IPS-11a (cell line): ENCODE measurements around the gene GARIN5A.

Experiments used
- H3K4me3 ChIP-seq: one replicate; pipeline ENCODE4 v1.5.1; 2013; ENCODE audit warnings: low read depth, low read length, control low read depth

Gene GARIN5A

DNA sequence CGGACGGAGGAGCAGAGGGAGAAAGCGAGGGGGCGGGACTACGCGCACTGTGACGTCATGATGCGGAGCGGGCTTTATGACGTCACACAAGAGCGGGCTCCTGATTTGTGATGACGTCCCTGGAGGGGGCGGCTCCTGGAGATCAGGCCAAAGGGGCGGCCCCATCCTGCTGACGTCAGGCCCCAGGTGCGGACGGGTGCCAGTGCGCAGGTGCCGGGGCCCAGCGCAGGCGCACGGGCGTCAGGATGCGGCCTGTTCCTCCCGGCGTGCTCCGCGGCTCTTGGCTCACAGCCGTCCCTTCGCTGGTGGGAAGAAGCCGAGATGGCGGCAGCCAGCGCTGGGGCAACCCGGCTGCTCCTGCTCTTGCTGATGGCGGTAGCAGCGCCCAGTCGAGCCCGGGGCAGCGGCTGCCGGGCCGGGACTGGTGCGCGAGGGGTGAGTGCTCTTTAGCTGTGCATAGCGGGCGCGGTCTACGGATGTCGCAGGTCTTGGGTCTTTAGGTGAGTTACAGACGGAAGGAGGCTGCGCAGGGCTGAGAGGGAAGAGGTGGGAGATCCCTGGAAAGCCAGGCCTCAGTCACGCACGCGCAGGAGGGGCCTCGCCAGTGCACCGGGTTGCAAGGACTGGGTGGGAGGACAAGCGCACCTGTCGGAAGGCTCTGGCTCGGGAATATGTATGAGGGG is at the start of gene GARIN5A, which contains the start of gene EMC10:
TSS of gene GARIN5A (minus strand) at position 625 of the 683 bp plus-strand sequence. CDS start at position 165, 460 bp downstream.
TSS of gene EMC10 (plus strand) at position 284 of the 683 bp plus-strand sequence. CDS start at position 322, 38 bp downstream.
- H3K4me3 ChIP-seq: peak within 1 kb of the TSS; percentile 93

DNA sequence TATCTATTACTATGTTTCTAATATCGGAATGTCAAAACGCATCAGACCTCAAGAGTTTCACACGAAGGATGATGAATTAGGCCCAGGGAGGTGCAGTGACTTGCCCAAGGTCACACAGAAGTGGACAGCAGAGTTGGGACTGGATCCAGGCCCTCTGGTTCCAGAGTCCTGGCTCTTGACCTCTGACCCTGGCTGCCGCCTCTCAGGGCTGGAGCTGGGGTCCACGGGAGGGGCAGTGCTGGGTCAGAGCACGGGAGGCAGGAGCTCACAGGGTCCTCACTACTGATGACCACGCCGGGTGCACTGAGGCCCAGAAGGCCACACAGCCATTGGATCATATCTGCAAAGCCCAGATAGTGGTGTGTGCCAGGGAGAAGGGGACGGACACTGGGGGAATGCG is 46.2 kb upstream of the GARIN5A start:
- no peak overlapping the region for H3K4me3 ChIP-seq

DNA sequence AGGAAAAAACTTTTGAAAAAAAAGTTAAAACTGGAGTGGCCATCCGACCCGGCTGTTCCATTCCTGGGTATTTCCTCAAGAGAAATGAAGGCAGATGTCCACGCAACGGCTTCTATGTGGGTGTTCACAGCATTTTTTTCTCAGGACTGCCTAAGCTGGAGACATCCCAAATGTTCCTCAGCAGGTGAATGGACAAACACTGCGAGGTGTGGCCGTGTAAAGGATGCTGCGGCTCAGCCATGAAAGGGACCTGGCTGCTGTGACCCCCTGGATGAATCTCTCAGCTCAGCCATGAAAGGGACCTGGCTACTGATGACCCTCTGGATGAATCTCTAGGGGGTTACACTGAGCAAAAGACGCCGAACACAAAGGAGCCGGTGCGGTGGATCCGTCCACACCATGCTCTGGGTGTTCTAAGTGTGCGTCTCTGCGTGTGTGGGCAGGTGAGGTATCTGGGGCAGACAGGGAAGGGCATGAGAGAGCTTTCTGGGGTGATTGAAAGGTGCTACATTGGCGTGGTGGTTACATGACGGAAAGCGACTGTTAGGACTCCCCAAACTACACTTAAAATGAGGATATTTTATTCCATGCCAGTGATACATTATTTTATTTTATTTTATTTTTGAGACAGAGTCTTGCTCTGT is 44.3 kb upstream of the GARIN5A start:
- no peak overlapping the region for H3K4me3 ChIP-seq

- H3K4me3 ChIP-seq: no peak overlapping the region
Measured at GRCh38 chr19:50519006-50519575, 42.4 kb upstream of the GARIN5A start.

- H3K4me3 ChIP-seq: no peak overlapping the region
Measured at GRCh38 chr19:50518091-50519005, 41.7 kb upstream of the GARIN5A start.

DNA sequence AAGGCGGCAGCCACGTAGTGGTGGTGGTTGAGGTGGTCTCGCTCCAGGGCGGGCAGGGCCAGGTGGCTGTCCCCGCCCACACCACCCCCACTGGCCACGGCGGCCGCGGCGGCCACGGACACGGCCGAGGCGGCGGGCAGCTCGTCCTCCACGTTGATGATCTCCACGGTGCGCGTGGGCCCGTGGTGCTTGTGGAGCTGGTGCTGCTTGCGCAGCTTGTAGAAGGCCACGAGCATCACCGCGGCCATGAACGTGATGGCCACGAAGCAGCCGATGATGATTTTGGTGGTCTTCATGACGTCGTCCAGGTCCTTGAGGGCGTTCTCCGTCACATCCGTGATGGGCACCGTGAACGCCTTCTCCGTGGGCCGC is 41.0 kb upstream of the GARIN5A start:
- H3K4me3 ChIP-seq: no peak overlapping the region

GRCh38 chr19:50516964-50517703 is 40.5 kb upstream of the GARIN5A start:
- no peak overlapping the region for H3K4me3 ChIP-seq

- H3K4me3 ChIP-seq: no peak overlapping the region
Measured at GRCh38 chr19:50516456-50516855, 39.8 kb upstream of the GARIN5A start.

GRCh38 chr19:50515168-50515561 is 38.5 kb upstream of the GARIN5A start:
- H3K4me3 ChIP-seq: no peak overlapping the region

- H3K4me3 ChIP-seq: no peak overlapping the region
Measured at GRCh38 chr19:50514346-50515167, 37.9 kb upstream of the GARIN5A start.

- H3K4me3 ChIP-seq: no peak within 1 kb of the TSS
Measured at GRCh38 chr19:50513746-50514345, 37.2 kb upstream of the GARIN5A start, which contains the start of gene ASPDH. TSS of gene ASPDH (minus strand) at chr19:50513913. CDS start at chr19:50513823, 90 bp downstream.

DNA sequence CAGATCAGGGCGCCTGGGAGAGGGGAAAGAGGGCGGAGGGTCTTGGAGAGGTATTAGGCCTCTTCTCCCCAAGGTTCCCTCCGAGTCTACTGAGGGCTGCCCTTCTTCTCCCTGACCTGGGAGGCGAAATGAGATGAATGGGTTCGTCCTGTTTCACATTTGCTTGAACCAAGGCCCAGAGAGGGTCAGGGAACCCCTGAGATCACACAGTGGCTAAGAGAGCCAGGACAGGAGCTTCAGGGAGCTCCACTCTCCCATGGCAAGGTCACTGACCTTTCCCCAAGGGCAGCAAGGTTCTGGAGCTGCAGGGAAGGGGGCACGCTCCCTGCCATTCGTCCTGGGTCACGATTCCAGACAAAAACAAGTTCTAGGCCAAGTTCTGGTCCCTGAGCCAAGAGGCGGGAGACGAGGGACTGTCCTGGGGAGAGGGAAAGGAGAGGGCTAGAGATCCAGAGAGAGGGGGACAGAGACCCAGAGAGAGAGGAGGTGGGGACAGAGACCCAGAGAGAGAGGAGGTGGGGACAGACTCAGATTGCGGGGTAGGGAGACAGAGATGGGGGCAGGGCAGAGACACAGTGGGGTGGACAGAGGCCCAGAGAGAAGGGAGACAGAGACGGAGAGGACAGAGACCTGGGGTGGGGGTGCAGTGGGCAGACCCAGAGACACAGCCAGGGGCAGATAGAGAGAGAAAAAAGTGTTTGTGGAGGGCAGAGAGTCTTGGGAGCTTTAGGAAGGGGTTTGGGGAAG is 36.5 kb upstream of the GARIN5A start:
- H3K4me3 ChIP-seq: no peak overlapping the region

DNA sequence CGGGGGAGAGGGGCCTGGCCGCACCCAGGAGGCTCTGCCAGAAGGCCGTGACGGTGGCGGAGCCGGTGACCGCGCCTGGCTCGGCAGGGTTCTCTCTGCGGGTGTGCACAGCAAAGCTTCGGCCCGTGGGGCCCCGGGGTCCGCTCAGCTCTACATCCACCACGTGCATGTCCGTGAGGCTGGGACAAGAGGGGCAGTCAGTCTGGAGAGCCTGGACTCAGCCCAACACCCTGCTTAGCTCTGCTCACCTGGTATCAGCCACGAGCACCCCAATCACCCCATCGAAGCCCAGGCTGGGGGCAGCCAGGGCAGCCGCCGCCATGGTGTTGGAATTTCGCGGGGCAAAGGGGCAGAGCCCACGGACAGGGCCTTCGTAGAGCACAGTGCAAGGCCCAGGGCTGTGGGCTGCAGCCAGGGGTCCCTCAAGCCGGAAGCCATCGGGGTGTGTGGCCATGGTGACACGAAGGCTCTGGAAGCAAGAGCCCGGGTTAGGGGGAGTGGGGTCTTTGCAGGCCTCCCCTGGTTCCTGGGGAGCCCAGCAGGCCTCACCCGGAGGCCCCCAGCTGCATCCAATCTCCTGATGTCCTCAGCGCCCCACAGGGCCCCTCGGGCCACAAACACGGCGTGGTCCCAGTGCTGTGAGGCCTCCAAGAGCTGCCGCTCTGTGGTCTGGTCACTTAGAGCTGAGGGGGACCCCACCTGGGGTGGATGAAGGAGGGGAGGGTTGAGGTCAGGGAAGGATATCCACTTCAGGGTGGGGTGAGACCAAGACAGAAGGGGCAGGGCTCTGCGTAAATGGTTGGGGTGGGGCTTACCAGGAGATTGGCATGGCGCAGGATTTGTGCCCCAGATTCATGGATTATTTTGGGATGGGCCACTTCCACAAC is 35.7 kb upstream of the GARIN5A start:
- H3K4me3 ChIP-seq: no peak overlapping the region

DNA sequence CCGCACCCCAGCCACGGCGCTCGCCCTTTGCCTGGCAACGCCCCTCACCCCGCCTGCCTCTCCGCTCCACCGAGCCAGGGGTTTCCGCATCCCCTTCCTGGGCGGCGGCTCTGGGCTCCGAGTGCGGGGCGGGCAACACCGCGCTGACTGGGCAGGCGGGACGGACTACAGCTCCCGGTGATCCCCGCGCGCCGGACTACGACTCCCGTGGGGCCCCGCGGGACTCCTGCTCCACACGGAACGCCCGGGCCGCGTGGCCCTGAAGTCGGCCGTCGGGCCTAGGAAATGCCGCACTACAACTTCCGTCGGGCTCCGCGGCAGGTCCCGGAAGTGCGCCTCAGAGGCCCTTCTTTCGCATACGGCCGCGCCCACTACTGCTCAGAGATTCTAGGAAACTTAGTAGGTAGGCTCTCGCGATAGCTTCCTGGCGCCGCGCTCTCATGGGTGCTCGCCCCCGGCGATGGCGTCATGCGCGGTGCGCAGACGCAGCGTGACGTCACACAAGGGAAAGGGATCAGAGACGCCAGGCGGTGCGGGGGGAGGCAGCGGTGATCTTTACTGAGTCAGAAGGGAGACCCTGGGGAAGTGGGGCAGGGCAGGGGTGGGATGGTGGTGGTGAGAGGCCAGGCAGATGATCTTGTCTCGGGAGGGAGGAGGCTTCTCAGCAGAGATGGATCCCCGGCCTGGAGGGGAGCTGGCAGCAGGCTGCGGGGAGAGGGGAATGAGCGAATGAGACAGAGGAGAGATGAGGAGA is 34.6 kb upstream of the GARIN5A start, which contains the start of gene JOSD2:
TSS of gene JOSD2 (minus strand) at position 123 of the 754 bp plus-strand sequence. CDS start 760 bp downstream, outside the sequence.
- H3K4me3 ChIP-seq: peak within 1 kb of the TSS; percentile 63

DNA sequence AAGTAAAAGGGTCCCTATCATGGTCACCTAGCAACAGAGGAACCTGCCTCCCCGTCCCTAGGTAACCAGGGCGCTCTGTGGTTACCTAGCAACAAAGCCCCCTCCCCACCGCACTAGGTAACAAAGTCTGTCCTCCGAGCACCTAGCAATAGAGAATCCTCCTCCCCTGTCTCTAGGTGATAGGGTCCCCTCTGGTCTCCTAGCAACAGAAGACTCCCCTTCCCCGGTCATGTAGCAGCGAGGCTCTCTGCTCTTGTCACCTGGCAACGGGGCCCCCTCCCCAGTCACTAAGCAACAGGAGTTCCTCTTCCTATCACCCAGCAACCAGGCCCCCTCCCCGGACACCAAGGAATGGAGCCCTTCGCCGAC is 34.0 kb upstream of the GARIN5A start:
- peak overlapping the region; percentile 63 for H3K4me3 ChIP-seq

GRCh38 chr19:50510121-50510670 is 33.5 kb upstream of the GARIN5A start:
- H3K4me3 ChIP-seq: peak overlapping the region; percentile 63
